HG02678 (cell line): ENCODE data around the gene ELOB.

Experiments
- ATAC-seq: cut with Tn5 transposase; IDR thresholded peaks from one replicate; pipeline ENCODE4 v1.9.1; 2021; ENCODE audit warnings: mild to moderate bottlenecking, moderate library complexity; ENCODE audit not compliant: unreplicated experiment

Gene ELOB

GRCh38 chr16:2784358-2785100 is 7.4 kb upstream of the ELOB start:
- ATAC-seq = no peak

- ATAC-seq = no peak
Observed at GRCh38 chr16:2783581-2784357, 6.7 kb upstream of the ELOB start.

DNA sequence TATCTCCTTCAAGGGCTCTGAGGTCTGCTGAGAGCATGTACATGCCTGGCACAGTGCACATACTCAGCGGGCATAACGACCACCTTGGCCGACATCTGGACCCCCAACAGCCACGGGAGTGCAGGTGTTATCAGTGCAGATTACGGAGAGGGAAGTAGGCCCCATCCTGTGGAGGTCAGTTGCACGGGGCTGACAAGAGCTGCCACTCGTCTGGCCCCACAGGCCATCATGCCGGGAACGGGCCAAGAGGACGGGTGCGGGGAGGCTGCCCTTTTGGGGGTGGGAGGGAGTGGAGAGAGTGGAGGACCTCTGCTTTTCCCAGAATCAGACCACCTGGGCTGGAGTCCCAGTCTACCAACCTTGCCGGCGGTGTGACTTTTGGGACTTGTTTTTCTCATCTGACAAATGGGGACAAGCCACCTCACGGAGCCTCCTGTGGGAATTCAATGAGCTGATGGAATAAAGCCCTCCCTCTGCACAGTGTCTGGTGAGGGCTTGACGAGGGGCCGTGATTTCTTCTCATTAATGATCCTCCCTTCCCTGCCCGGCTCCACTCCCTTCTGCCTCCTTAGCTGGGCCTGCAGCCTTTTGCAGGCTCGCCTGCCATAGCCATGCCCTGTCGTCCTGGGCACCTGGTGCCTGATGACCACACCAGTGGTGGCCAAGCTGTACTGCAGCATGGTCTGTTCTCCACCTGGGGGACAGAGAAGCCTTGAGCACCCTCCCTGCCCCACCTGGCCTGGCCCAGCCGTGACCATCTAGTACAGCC is 5.7 kb upstream of the ELOB start:
- no peak for ATAC-seq

DNA sequence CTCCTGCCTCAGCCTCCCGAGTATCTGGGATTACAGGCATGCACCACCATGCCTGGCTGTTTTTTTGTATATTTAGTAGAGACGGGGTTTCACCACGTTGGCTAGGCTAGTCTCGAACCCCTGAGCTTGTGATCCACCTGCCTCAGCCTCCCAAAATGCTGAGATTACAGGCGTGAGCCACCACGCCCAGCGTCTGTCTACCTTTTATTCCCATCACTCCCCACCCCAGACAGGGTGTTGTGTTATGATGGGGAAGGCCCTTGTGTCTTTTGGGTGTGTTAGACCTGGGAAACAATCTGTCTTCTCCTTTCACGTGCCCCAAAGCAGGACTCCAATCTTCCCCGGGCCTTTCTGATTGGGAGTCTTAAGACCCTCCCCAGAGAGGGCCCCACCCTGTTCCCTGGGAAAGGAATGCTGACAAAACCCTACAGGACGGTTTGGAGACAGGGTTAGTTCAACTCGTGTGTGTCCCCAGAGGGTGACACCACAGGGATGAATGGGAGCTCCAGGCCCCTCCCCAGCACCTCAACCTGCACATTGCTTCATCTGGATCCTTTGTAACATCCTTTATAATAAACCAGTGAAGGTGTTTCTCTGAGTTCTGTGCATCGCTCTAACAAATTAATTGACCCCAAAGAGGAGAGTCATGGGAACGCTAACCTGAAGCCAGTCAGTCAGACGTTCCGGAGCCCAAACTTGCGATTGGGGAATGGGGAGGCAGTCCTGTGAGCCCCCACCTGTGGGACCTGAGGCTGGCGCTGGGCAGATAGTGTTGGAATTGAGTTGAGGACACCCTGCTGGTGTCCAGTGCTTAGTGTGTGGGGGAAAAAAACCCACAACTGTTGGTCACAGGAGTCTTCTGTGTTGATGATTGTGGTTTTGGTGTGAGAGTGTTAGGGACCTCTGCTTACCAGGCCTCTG is 3.2 kb upstream of the ELOB start:
- ATAC-seq = no peak

DNA sequence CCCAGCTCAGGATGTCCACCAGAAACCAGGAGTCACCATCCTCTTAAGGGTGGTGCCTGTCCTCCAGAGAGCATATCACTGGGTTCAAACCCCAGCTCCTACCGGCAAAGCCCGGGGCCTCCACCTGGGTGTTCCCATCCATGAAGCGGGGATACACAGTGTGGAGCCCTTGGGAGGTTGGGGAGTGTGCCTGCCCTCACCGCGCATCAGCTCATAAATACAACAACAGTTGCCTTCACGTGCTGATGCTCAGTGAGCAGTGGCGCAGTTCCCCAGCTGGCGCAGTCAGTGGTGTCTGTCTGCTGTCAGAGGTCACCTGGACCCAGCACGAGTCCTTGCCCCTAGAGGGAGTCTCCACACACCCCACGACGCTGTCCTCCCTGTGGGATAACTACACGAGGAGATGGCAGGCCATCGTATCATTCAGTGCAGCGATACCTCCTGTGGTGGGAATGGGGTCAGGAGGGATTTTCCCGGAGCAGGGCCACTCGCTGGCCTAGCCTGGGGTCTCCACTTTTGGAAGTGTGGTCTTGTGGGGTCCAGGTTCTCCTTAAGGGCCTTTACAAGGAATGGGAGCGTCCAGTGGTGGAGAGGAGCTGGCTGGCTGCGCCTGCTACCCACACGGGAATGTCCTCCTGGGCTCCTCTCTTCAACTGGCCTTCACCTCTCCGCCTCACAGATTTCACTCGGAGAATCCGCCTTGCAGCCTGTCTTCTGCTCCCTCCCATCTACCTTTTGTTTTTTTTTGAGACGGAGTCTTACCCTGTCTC is 2.3 kb upstream of the ELOB start:
- ATAC-seq = no peak

DNA sequence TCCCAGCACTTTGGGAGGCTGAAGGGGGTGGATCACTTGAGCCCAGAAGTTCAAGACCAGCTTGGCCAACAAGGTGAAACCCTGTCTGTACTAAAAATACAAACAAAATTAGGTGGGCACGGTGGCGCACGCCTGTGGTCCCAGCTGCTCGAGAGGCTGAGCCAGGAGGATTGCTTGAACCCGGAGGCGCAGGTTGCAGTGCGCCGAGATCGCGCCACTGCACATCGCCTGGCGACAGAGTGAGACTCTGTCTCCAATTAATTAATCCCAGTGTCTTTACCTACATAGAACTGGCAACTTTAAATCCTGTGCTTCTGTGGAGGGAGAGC is 1.5 kb upstream of the ELOB start:
- no peak for ATAC-seq

- ATAC-seq = no peak
Observed at GRCh38 chr16:2777903-2778629, 986 bp upstream of the ELOB start.

DNA sequence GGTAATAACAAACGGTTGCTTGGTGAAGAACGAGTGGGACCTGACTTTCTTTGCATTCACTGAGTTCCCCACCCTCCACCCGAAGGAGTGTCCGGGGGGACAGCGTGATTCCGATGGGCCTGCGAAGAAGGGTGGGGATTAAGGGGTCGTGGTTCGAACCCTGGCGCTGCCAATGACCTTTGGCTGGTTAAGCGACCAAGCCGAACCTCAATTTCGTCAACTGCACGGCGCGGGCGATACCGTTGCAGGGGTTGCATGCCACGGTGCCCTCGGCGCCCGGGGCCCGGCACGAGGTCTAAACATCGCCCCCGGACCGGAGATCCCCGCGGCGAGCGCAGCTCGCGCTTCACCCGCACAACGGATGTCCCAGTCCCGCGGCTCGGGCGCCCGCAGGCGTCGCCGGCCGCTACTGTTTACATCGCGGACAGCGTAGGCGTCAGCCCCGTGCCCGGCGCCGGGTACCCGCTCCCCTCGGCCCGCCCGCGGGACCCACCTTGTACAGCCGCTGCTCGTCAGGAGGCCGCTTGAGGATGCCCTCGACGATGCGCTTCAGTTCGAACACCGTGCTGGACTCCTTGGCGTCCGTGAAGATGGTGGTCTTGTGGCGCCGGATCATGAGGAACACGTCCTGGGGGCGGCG is 460 bp downstream of the ELOB start:
- peak; percentile 27 for ATAC-seq

- no peak for ATAC-seq
Observed at GRCh38 chr16:2775765-2776499, 1.1 kb downstream of the ELOB start.

- no peak for ATAC-seq
Observed at GRCh38 chr16:2775131-2775716, 1.9 kb downstream of the ELOB start.

DNA sequence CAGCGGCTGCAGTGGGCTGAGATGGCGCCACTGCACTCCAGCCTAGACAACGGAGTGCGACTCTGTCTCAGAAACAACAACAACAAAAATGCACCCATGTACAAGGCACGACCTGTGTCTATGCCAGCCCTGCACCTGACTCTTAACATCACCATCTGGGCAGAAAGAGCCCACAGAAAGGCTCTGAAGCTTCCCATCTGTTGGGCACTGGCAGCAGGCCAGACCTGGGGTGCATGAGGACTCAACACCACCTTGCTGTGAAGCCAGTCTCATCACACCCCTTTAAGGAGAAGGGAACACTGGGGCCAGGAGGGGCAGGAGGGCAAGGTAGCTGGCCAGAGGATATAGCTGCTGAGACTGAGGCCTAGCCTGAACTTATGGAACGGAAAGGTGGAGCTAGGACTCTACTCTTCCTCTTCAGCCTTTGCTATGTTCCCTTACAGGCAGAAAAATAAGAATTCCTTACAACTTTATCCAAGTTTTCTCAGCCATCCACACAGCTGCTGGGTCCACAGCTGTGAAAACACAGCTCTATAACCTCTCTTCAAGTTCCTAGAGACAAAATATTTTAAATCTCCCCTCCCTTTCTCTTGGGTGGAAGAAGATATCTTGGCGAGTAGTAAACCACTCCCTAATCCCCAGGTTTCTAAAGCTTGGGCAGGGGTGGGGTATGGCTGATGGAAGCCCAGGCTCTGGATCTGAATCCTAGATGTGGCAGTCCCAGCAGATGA is 2.8 kb downstream of the ELOB start:
- ATAC-seq = no peak

DNA sequence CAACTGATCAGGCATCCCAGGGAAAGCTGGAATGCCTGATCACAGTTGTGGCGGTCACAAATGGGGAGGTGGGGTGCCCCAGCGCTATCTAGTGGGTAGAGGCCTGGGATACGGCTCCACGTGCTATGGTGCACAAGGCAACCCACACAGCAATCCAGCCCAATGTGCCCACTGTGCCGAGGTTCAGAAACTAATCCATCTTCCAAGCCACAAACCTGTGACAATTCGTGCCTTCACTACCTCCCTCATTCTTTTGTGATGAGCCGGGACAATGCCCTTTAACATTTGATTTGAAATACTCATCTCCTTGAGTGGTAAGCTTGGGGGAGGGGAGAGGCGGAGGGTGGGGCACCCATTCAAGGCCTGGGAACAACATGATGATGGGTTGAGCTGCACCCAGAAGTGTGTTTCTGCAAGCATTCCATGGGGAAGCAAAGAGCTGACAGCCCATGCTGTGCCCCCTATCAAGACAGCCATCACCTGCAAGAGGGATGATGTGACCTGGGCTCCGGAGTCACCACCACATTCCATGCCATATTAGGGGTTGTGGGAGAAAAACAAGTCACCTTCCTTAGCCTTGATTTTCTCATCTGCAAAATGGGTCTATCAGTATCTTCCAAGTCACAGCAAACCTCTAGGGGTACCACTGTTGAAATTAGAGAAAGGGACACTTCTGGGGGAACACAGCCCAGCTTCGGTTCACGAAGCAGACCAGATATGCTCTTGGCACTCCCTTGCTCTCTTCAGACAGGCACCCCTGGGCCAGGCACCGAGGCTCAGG is 3.7 kb downstream of the ELOB start:
- no peak for ATAC-seq

DNA sequence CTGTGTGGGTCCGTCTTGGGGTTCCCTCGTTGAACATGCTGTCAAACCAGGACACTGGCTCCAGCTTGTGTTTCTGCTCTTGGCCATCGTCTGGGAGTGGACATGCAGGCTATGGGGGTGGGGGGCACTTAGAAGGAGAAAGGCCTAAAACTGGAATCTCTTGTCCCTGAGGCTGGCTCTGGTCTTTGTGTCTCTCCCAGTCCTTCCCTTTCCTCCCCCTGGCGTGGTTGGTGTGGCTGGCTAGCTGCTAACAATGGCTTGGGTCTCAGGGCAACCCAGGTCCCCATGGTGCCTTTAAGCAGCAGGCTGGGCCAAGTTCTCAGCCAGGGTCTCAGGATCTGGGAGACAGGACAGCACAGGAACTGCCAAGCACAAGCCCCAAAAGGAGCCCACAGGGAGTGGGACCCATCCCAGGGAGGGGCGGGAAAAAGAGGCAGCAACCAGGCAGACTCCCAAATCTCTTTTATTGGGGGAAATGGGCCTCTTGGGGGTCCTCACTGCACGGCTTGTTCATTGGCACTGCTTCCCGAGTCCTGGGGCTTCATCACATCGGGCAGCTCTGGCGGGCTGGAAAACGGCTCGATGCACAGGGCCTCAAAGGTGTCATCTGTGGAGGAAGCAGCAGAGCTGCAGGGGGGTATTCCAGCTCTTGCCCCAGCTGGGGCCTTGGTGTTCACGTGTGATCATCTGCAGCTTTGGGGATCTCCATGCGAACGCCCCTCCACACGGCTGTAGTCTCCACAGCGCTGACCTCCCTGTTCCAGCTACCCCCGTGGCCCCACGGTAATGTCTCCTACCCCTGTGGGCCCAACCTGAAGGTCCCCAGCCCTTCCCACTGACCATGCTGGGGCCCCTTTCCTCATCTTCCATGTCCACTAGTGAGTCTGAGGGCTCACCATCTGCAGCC is 5.3 kb downstream of the ELOB start:
- ATAC-seq = no peak

GRCh38 chr16:2770057-2770951 is 6.8 kb downstream of the ELOB start:
- ATAC-seq = no peak
